GM12892 (cell line): ENCODE data around the gene KIRREL3.

Experiments used
- POLR2A ChIP-seq: IDR thresholded peaks from 2 replicates; pipeline ENCODE4 v1.6.1; 2011; ENCODE audit warnings: low read depth, low read length, control low read depth
- POLR2AphosphoS5 ChIP-seq: IDR thresholded peaks from 2 replicates; pipeline ENCODE4 v1.6.1; 2011; ENCODE audit warnings: low read depth, low read length, control low read depth
- TAF1 ChIP-seq: IDR thresholded peaks from 2 replicates; pipeline ENCODE4 v1.6.1; 2011; ENCODE audit warnings: low read depth, mild to moderate bottlenecking, control low read depth, low read length, borderline replicate concordance

- TF ChIP-seq TAF1 (no peak), POLR2A (no peak), POLR2AphosphoS5 (no peak)
Observed at GRCh38 chr11:126480015-126480409, 520.6 kb downstream of the KIRREL3 start.
